Hepatocyte (in vitro differentiated cells): ENCODE measurements around the gene ACSM3.

Experiments used
- EZH2phosphoT487 ChIP-seq: fragments of 200-600 bp; sonication (generic); IDR thresholded peaks from one replicate; pipeline ENCODE4 v1.6.1; 2018; ENCODE audit warnings: antibody characterized with exemption, mild to moderate bottlenecking, low read depth, moderate library complexity; ENCODE audit not compliant: unreplicated experiment, severe bottlenecking
- TF ChIP-seq, protein P1 (sequence below): fragments of 200-600 bp; sonication (generic); IDR thresholded peaks from 2 replicates; pipeline ENCODE4 v1.5.1; 2016; ENCODE audit warnings: antibody characterized with exemption, mild to moderate bottlenecking; ENCODE audit not compliant: poor library complexity

- TF ChIP-seq, protein P1, sequence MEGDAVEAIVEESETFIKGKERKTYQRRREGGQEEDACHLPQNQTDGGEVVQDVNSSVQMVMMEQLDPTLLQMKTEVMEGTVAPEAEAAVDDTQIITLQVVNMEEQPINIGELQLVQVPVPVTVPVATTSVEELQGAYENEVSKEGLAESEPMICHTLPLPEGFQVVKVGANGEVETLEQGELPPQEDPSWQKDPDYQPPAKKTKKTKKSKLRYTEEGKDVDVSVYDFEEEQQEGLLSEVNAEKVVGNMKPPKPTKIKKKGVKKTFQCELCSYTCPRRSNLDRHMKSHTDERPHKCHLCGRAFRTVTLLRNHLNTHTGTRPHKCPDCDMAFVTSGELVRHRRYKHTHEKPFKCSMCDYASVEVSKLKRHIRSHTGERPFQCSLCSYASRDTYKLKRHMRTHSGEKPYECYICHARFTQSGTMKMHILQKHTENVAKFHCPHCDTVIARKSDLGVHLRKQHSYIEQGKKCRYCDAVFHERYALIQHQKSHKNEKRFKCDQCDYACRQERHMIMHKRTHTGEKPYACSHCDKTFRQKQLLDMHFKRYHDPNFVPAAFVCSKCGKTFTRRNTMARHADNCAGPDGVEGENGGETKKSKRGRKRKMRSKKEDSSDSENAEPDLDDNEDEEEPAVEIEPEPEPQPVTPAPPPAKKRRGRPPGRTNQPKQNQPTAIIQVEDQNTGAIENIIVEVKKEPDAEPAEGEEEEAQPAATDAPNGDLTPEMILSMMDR, result no peak
- TF ChIP-seq EZH2phosphoT487, result no peak
These were observed 5.0 kb downstream of the ACSM3 start for GRCh38 chr16:20768818-20769217.
